Midbrain (tissue), 1 donor: ENCODE results near the gene CIAO1.
"Not testable (repeated sequence)": the region's sequence is repeated elsewhere in the genome, so short reads cannot be mapped to it uniquely, and the experiment has no call there.

Experiments
- DNase-seq: peaks from one replicate; lab custom pipeline; 2025; lab: John Stamatoyannopoulos, UW

CIAO1 gene

DNA sequence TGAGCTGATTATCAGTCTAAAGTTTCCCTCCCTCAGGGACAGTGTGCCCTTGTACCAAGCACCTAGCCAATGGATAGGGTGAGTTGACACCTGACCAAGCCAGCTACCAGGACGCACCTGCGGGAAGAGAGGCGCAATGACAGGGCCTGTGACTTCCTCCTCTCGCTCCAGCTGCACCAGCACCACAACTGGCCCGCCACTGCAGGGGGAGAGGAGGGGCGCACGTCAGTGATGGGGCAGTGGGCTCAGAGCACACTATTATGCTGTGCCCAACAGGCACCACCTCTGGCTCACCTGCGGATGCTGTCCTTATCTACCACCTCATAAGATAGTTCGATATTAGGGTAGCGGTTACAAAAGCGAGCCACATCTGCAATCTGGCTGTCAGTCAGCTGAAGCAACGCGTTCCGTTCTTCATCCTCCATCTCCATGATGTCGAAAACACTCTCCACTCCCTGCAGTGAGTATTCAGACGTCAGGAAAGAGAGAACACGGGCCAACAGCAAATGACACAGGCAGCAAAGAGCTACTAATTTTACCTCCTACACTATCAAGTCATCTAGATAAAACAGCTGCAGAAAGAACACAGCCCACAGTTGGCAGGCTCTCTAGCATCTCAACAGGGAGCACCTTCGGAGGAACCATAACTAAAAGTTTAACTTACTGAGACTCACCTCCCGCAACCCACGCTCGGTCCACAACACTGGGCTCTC, 10.9 kb downstream of the CIAO1 start:
- no peak for DNase-seq

DNA sequence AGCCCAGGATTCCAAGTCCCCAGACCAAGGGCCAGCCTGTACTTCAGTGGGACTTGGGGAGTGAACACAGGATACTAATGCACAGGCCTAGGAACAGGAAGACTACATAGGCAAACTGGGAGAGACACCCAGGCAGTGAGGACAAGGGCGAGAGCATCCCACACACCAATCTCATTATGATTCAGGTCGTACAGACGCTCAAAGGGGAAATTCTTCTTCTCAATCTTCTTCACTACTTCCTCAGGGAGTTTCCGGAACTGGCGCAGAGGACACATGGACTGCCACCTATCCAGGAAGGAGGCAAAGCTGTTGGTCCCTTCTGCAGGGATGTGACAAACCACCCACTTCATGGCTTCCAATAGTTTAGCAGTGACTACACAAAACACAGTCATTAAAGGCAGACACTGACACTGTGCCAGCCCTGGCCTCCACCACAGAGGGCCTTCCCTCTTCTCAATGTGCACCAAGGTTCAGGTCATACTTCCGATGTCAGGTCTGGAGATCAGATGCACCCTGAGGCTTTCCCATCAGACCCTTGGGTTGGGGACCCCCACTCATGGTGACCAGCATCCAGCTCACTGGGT, 21.3 kb downstream of the CIAO1 start:
- DNase-seq: no peak

DNA sequence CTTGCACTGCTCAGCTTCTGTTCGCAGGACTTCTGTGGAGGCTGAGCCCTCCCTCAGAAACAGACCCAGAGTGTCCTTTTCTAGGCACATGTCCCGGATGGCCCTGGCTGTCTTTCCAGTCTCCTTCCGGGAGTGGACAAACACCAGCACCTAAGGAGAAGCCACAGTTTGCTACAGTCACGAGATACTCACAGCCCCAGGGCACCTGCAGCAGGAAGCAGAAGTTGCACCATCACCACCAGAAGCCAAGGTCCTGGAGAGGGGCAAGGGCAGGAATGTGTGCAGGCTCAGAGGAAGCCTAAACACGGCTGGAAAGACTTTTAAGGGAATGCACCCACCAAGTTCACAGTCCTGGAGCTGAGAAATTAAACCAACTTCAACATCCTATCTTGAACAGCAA, 25.7 kb downstream of the CIAO1 start:
- DNase-seq: no peak

DNA sequence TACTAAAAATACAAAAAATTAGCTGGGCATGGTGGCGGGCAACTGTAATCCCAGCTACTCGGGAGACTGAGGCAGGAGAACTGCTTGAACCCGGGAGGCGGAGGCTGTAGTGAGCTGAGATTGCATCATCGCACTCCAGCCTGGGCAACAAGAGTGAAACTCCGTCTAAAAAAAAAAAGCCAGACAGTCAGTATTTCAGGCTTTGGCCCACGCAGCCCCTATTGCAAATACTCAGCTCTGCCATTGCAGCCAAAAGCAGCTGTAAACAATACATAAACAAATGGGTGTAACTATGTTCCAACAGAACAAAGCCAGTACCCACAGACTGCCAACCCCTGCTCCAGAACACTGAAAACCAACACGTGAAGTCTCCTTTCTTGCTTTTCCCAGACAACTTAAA, 28.2 kb downstream of the CIAO1 start:
- not testable (repeated sequence) for DNase-seq

DNA sequence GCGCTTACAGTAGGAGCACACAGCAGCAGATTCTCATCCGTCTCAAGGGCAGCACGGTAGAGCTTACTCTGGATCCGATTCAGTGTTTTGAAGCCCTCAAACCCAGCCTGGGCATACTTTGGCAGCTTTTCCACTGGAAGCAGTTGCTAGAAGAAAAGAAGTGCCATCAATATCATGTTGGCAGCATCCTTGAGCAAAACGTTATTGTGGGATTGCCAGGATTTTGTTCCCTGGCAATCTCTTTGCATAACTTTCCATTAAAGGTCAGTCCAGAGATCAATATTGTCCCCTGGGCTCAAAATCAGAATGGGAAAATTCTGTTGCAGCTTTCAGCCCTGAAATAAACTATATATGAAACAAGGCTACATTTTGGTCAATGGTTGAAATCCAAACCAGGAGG, 30.9 kb downstream of the CIAO1 start:
- no peak for DNase-seq

DNA sequence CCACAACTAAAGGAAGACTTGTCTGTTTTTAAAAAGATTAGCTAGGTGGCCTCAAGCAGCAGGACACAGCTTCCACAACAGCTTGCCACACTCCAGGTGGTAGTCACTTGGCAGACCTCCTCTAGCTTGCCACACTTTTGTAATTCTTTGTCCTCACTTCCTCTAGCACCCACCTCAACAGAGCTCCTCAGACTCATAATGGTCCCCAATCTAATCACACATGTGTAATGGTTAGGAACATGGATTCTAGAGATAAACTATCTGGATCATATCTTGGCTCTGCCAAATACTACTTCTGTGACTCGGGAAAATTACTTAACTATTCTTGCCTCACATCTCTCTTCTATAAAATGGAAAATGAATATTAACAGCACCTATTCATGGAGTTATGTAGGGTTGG, 35.8 kb downstream of the CIAO1 start:
- no peak for DNase-seq

DNA sequence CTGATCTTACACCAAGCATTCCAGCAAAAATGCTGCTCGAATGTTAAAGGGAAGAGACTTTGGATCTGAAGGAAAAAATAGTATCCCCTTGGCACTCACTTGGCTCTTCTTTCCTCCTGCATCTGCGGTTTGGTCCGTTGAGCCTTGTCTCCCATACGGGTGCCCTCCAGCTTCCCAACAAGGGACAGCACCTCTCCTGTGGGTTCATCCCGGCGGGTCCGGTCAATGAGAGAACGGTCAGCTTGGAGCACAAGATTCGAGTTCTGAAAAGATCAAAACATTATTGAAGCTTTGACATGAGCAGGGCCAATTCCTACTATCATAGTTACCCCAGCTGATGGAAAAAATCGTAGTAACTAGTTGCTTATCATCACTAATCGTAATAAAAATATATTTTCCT, 38.6 kb downstream of the CIAO1 start:
- no peak for DNase-seq

DNA sequence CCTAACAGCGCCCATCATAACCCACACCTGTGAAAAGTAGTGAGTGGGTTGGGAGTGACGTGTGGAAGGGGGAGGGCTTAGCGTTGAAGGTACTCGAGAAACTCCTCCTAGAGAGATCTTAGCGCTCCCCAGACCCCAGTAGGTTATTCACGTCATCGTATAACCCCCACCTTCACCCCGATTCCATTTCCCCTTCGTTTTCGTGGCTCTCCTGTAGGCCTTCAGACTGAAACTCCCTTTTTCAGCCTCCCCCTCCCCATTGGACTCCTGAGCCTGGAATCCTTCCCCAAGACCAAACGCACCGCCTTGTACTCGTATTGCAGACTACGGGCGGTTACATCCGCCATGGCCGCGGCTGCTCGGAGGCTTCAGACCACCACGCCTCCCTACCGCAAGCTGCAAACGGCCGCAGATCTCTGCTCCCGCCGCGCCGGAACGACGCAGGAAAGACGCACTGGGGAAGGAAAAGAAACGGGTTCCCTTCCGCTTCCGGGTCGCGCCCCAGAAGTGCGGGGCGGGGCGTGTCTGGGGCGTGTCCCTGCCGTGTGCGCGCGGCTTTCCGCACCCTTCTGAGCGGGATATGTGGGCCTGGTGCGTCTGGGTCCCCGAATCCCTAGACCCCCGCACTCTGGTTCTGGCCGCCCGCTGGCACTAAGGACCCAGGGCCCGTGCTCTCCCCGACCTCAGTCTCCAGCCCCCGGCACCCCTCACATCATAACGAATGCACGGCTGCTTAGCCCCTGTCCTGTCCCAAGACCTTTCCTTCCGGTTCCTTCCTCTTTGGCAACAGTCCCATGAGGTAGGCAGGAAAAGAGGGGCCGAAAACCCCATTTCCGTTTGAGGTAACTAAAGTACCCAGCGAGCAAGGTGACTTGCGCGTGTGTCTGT, 39.3 kb downstream of the CIAO1 start, which contains the start of gene SNRNP200:
Gene SNRNP200, minus strand, starts transcription at position 456 of the 888 bp plus-strand sequence. Its CDS starts 109 bp downstream, at position 347.
- DNase-seq: peak; percentile 91

DNA sequence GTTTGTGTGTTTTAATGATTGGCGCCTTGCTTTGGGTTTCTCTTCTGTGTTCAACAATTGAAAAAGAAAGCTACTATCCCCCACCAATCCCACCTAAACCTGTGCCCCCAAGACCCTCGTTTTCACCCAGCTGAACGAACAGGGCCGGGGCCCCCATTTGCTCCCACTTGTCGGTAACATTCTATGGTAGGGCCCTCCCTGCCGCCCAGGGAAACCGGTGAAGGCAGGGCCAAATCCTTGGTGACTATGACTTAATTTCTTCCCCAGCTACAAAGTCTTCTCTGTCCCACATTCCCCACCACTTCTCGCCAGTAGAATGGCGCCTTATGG, 39.9 kb downstream of the CIAO1 start:
- DNase-seq: no peak

DNA sequence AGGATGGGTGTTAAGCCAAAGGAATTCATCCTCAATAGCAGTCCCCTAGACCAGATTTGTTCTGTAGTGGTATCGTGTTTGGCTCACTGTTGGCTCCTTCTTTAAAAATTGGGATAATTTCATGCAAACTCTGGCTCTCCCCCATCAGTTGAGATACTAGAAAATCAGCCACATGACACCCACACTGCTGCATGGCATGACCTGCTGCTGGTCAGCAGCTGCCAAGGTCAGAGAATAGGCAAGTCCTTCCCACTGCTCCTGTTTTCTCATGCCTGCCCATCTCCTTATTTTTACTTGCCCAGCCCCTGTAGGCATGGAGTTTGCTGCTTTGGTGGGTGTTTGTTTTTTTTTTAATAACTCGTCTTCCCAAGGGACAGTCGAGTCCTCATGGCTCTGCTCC, 40.3 kb downstream of the CIAO1 start:
- DNase-seq: no peak

DNA sequence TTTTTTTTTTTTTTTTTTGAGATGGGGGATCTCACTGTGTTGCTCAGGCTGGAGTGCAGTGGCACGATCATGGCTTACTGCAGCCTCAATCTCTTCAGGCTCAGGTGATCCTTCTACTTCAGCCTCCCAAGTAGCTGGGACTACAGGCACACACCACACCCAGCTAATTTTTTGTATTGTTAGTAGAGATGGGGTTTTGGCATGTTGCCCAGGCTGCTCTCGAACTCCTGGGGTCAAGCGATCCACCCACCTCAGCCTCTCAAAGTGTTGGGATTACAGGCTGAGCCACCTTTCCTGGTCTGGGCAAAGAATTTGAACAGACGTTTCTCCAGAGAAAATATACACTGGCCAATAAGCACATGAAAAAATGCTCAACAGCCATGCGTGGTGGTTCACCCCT, 42.2 kb downstream of the CIAO1 start:
- no peak for DNase-seq

DNA sequence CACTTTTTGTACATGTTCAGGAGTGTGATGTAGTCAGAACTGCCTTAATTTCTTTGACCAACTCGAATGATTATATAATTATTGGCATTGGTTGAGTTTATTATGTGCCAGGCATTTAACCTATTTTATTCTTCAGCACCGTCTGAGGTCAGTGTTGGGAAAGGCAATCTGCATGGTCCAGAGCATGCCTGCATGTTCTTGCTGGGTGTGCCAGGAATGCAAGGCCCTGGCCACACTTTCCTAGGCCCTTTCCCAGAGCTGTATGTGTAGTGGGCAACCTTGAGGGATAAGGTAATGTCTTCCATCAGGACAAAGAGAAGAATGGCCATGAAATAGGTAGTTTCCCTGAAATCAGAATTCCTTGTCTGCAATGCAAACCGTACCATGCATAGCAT, 49.0 kb downstream of the CIAO1 start:
- DNase-seq: no peak

DNA sequence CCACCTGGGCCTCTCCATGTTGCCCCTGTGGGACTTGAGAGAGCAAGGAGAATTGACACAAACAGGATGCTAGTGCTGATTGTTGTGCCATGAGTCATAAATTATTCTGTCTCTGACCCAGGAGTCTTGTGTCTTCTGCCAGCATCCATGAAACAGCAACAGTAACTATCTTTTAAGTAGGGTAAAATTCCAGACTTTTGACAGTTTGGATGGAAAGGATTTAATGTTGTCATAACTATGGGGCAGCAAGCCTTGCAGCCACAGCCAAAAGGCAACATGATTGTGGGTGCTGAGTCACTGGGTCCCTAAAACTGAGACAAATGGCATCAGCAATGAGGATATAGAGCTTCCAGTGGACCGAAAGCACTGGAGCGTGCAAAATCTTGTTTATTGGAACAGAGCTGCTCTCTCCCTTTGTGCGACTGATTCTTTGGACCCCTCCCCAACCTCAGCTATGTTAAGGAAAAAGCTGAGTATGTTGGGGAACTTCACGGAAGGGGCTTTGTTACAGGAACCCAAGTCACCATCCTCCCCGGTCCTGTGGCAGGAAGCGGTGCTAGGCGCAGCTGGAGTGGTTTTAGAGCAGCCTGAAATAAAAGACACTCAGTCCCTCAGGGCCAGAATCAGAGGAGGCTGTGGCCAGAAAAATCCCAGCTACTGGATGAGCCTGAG, 49.5 kb downstream of the CIAO1 start:
- DNase-seq: no peak

DNA sequence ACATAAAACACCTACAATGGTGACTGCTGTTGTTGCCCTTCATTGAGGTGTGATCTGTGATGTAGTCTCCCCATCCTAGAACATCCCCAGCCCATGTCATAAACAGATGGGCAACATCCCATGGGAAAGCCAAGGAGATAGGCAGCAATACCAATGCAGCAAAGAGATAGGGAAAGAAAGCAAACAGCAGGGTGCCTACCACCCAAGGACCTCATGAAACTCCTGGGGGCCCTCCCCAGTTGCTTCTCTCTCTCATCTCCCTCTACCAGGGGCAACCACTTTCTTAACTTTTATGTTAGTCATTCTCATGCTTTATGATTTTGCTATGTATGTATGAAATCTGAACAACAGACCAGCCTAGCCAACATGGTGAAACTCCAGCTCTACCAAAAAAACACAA, 51.0 kb downstream of the CIAO1 start:
- no peak for DNase-seq

DNA sequence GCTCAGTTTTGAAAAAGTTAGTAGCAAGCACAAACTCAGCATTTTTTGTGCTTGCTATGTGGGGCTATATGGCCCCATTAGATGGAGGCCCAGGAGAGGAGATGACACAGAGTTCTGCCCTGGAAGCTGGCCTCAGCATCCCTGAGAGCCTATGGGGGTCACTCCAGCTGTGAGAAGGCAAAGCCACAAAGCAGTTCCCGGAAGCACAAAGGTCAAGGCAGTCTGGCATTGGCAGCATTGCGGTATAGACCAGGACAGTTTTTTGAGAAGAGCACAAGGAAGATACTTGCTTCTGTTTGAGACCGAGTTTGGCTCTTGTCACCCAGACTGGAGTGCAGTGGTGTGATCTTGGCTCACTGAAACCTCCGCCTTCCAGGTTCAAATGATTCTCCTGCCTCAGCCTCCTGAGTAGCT, 51.6 kb downstream of the CIAO1 start:
- DNase-seq: no peak

DNA sequence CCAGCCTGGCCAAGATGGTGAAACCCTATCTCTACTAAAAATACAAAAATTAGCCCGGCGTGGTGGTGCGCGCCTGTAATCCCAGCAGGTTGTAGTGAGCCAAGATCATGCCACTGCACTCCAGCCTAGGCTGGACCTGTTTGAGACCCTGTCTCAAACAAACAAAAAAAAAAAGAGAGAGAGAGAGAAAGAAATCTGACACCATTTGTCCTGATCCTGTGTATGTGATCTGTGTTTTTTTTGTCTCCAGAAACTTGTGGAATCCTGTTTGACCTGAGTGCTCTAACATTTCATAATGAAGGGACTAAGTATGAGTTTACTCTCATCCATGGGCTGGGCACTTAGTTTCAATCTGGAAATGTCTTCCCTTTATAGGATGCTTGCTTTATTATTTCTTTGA, 52.7 kb downstream of the CIAO1 start:
- DNase-seq: no peak

DNA sequence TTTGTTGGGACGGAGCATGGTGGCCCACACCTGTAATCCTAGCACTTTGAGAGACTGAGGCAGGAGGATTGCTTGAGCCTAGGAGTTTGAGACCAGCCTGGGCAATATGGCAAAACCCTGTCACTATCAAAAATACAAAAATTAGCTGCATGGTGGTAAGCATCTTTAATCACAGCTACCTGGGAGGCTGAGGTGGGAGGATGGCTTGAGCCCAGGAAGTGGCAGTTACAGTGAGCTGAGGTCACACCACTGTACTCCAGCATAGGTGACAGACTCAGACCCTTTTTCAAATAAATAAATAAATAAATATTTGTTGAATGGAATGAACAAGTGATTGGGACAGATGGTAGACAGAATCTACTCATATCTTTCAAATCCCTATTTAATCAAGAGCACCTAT, 53.4 kb downstream of the CIAO1 start:
- no peak for DNase-seq

DNA sequence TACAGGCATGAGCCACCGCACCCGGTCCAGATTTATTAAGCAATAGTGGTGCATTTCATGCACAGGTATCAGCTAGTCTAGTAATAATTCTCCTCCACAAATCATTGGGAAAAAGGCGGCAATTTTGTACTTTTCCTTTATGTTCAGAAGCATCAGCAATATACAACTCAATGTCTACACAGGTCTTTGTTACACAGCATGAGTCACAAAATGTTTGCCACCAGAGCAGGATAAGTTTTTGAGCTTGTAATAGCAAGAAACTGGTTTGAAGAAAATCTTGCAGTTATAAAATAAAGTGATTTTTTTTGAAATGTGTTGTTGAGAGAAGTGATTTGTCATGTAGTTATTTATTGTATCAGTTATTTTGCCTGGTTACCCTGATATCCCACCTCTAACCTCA, 54.3 kb downstream of the CIAO1 start:
- no peak for DNase-seq

DNA sequence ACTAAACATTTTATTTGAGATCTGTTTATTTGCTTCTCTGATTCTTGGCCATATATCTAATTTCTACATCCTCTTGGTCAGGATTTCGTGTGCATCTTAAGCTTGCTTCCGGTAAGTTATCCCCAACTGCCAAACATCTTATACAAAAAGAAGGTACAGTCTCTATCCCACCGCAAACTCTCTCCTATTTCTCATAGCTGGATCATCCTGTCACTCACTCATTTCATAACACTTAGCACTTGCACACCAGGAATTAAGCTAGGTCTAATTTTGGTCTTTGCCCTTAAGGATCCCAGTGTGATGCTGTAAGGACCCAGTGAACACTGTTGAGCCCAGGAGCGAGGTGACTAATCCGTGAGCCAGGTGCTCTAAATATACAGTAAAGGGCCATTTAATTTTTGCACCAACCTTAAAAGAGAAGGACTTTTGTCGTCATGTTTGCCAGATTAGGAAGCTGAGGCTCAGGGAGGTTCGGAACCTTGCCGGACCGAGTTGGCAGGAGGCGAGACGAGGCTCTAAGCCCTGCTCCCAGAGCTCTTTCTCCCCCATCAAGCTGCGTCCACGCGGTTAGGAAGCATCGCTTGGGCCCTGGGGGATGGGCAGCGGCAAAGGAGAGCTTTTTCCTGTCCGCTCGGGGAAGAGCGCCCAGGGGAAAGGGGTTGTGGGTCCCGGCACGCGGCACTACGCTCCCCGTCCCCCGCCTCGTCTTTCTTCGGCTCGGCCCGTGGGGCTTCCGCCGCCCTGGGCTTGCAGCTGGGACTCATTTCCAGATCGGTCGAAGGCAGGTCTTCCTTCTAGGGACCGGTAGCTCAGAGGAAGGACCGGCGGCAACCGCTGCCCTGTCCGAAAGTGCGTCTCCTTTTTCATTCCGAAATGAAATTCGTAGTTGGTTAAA, 55.0 kb downstream of the CIAO1 start:
- no peak for DNase-seq
